AG08396 (cell line): ENCODE data around the gene KANSL1.

Experiments used
- DNase-seq: peaks from one replicate; pipeline ENCODE4 v3.0.0; 2012; ENCODE audit warnings: low spot score, mixed read lengths

Gene KANSL1

GRCh38 chr17:46039592-46040186 is 153.5 kb downstream of the KANSL1 start:
- no peak for DNase-seq

GRCh38 chr17:46038937-46039336 is 154.3 kb downstream of the KANSL1 start:
- no peak for DNase-seq

GRCh38 chr17:46038414-46038813 is 154.8 kb downstream of the KANSL1 start:
- no peak for DNase-seq

GRCh38 chr17:46037722-46038255 is 155.4 kb downstream of the KANSL1 start:
- no peak for DNase-seq

GRCh38 chr17:46036491-46036890 is 156.7 kb downstream of the KANSL1 start:
- DNase-seq = no peak

- DNase-seq = no peak
These were observed 158.0 kb downstream of the KANSL1 start for GRCh38 chr17:46035112-46035818.

GRCh38 chr17:46033392-46033791 is 159.8 kb downstream of the KANSL1 start:
- no peak for DNase-seq

GRCh38 chr17:46032909-46033308 is 160.3 kb downstream of the KANSL1 start:
- no peak for DNase-seq

GRCh38 chr17:46031920-46032319 is 161.3 kb downstream of the KANSL1 start:
- DNase-seq = no peak

- DNase-seq = no peak
These were observed 161.8 kb downstream of the KANSL1 start for GRCh38 chr17:46031440-46031839.

GRCh38 chr17:46030752-46031151 is 162.5 kb downstream of the KANSL1 start:
- no peak for DNase-seq

GRCh38 chr17:46029627-46030026 is 163.6 kb downstream of the KANSL1 start:
- DNase-seq = no peak

- no peak for DNase-seq
These were observed 164.2 kb downstream of the KANSL1 start for GRCh38 chr17:46028981-46029565.

GRCh38 chr17:46028374-46028773 is 164.9 kb downstream of the KANSL1 start:
- no peak for DNase-seq

GRCh38 chr17:46027976-46028325 is 165.3 kb downstream of the KANSL1 start:
- DNase-seq = no peak

- DNase-seq = no peak
These were observed 165.9 kb downstream of the KANSL1 start for GRCh38 chr17:46027048-46027975.

- DNase-seq = no peak
These were observed 166.8 kb downstream of the KANSL1 start for GRCh38 chr17:46026166-46027047.

GRCh38 chr17:46025510-46026165 is 167.6 kb downstream of the KANSL1 start:
- no peak for DNase-seq

GRCh38 chr17:46025060-46025459 is 168.2 kb downstream of the KANSL1 start:
- DNase-seq = no peak

- DNase-seq = no peak
These were observed 168.6 kb downstream of the KANSL1 start for GRCh38 chr17:46024590-46024989.
